Lower leg skin (tissue), 4 donors: ENCODE results near the gene MOSPD3. TPM values are rescaled to one million over a fixed set of nuclear protein-coding genes. Genes with fewer than 3 reads are reported as not detected.

Experiments
- DNase-seq, 2 donors: peaks; one replicate each; pipeline ENCODE4 v3.0.0-alpha.2; 2019; ENCODE audit warnings: low spot score in 2 of 2
- H3K4me3 ChIP-seq: fragments of 200-600 bp; sonication (generic); 2 replicates; pipeline ENCODE4 v1.5.1; 2017; ENCODE audit warnings: mild to moderate bottlenecking, low read depth; ENCODE audit not compliant: poor library complexity, severe bottlenecking
- CTCF ChIP-seq, 3 donors: fragments of 450-650 bp; IDR thresholded peaks; one replicate each; pipeline ENCODE4 v1.5.1; 2016; ENCODE audit warnings: antibody characterized with exemption in 3 of 3, mild to moderate bottlenecking in 3 of 3, moderate library complexity in 2 of 3
- POLR2A ChIP-seq, 2 donors: fragments of 450-650 bp; IDR thresholded peaks; one replicate each; pipeline ENCODE4 v1.6.1; 2016 to 2017; ENCODE audit warnings: antibody characterized with exemption in 2 of 2, mild to moderate bottlenecking in 1 of 2, moderate library complexity in 1 of 2
- WGBS, 2 donors: methylation state at CpG; one replicate each; pipeline ENCODE4 v1.1.5; 2018; 5-methylcytosine and 5-hydroxymethylcytosine counted together
- intact Hi-C: fragments of 100-400 bp; cut with DNase I; formaldehyde crosslinking; loops from one replicate; pipeline ENCODE4 v1.15.0; 2023; ENCODE audit warnings: low total_unique reads
- total RNA-seq, 4 donors: library from RNA; depleted of rRNA; stranded (reverse); fragments of >200 nt; gene quantifications; one replicate each; pipeline ENCODE4 v1.1.0, GENCODE V29; 2016

The MOSPD3 gene
- total RNA-seq, 4 donors from 2014 or later: 22.3 to 33.5 (median 26.9) TPM

- intact Hi-C loops: loop anchor here (10.0 kb wide), 1 partner anchor 289 kb away; the partner anchor contains the start of gene SLC12A9
- H3K4me3 ChIP-seq: no peak overlapping the region
- WGBS, 2 donors: 84 to 91% methylated on average over 6 of the region's 6 CpGs
- DNase-seq: no peak
- TF ChIP-seq CTCF (IDR thresholded peaks at IDR 0.05) (no peak), POLR2A (IDR thresholded peaks at IDR 0.05) (no peak)
Observed at GRCh38 chr7:100566018-100566531, 46.3 kb upstream of the MOSPD3 start.

GRCh38 chr7:100567031-100567730, 45.2 kb upstream of the MOSPD3 start:
- no peak overlapping the region for H3K4me3 ChIP-seq
- intact Hi-C loops: loop anchor here (10.0 kb wide), 1 partner anchor 288 kb away; the partner anchor contains the start of gene SLC12A9
- WGBS, 2 donors: 63 to 71% methylated on average over 12 of the region's 12 CpGs
- DNase-seq: no peak
- TF ChIP-seq CTCF (IDR thresholded peaks at IDR 0.05) (no peak), POLR2A (IDR thresholded peaks at IDR 0.05) (no peak)

- no peak overlapping the region for H3K4me3 ChIP-seq
- WGBS, 2 donors: 69 to 75% methylated on average over 3 of the region's 3 CpGs
- DNase-seq: no peak
- no peak for TF ChIP-seq CTCF (IDR thresholded peaks at IDR 0.05)
- TF ChIP-seq POLR2A (IDR thresholded peaks at IDR 0.05): no peak
- intact Hi-C loops: loop anchor here (10.0 kb wide), 1 partner anchor 287 kb away; the partner anchor contains the start of gene SLC12A9
Observed at GRCh38 chr7:100567751-100568175, 44.6 kb upstream of the MOSPD3 start.

- 63 to 68% methylated on average over 7 to 11 of the region's 11 CpGs for WGBS, 2 donors
- TF ChIP-seq POLR2A (IDR thresholded peaks at IDR 0.05) (no peak), CTCF (IDR thresholded peaks at IDR 0.05) (no peak)
- no peak overlapping the region for H3K4me3 ChIP-seq
- intact Hi-C loops: loop anchor here (10.0 kb wide), 1 partner anchor 286 kb away; the partner anchor contains the start of gene SLC12A9
- no peak for DNase-seq
Observed at GRCh38 chr7:100568176-100568895, 44.0 kb upstream of the MOSPD3 start.

- H3K4me3 ChIP-seq: no peak overlapping the region
- TF ChIP-seq POLR2A (IDR thresholded peaks at IDR 0.05) (no peak), CTCF (IDR thresholded peaks at IDR 0.05) (no peak)
- DNase-seq: peak in 1 of 2 donors; percentile 91
- intact Hi-C loops: loop anchor here (10.0 kb wide), 1 partner anchor 286 kb away; the partner anchor contains the start of gene SLC12A9
- 38 to 41% methylated on average over 21 to 33 of the region's 36 CpGs for WGBS, 2 donors
Observed at GRCh38 chr7:100568896-100569844, 43.2 kb upstream of the MOSPD3 start.
